ENCODE results near the gene PDE7B. TPM values are rescaled to one million over a fixed set of nuclear protein-coding genes. Genes with fewer than 3 reads are reported as not detected.

PDE7B gene
- total and polyA plus RNA-seq, 2 of the 4 experiments (the other 2 are of a cell fraction) = 7.8 to 12.4 TPM

GRCh38 chr6:135828021-135828420 lies 23.5 kb upstream of the PDE7B start:
- Histone ChIP-seq H4K20me1 (ENCODE audit: insufficient read depth, low read length) (no peaks in the 10 kb centered on the region), H2AK5ac (ENCODE audit: low read depth, low read length) (no peak overlapping the region), H4K5ac (ENCODE audit: low read depth, low read length) (no peak overlapping the region), H3K79me1 (ENCODE audit: low read depth in 1 of 2, low read length in 2 of 2) (no peaks in the 10 kb centered on the region), H3K23ac (ENCODE audit: low read depth, low read length) (no peak overlapping the region), H2BK120ac (ENCODE audit: low read depth, low read length) (no peak overlapping the region), H3K27me3 (ENCODE audit: control insufficient read depth, insufficient read depth, low read length) (no peaks in the 10 kb centered on the region), H3K4me1 (ENCODE audit: control insufficient read depth, insufficient read depth, low read length) (peaks cover 6% of the 10 kb centered on the region), H3K4me3 (ENCODE audit: insufficient read depth, low read depth, low read length) (no peak overlapping the region), H3K14ac (replicated peaks; ENCODE audit: low read depth, low read length) (no peak overlapping the region), H2AFZ (replicated peaks; ENCODE audit: low read length, poor library complexity) (no peak overlapping the region), H3K9me3 (ENCODE audit: control insufficient read depth, insufficient read depth, low read length) (no peaks in the 10 kb centered on the region), H3K4ac (ENCODE audit: low read depth, low read length) (no peak overlapping the region), H4K8ac (ENCODE audit: low read depth in 2 of 2, low read length in 2 of 2) (no peak overlapping the region), H2BK15ac (ENCODE audit: low read depth, low read length) (no peak overlapping the region), H2AK9ac (replicated peaks; ENCODE audit: low read depth, low read length, poor library complexity) (no peak overlapping the region), H3K27ac (ENCODE audit: insufficient read depth, low read length) (no peak overlapping the region), H2BK20ac (ENCODE audit: low read depth, low read length) (no peak overlapping the region), H3K9me1 (ENCODE audit: insufficient read depth, low read length) (0 out of 2 replicates have a peak, but pooled peaks cover 3% of the 10 kb centered on the region), H4K91ac (ENCODE audit: insufficient read depth, low read depth, low read length) (no peak overlapping the region), H2BK5ac (ENCODE audit: low read depth, low read length, poor library complexity, severe bottlenecking) (no peak overlapping the region), H3K9ac (ENCODE audit: low read depth, low read length) (no peak overlapping the region), H3K4me2 (ENCODE audit: low read depth, low read length) (no peak overlapping the region), H3K56ac (ENCODE audit: extremely low read depth, insufficient read depth, low read length) (no peak overlapping the region), H3K18ac (ENCODE audit: low read depth, low read length) (no peak overlapping the region), H3K36me3 (ENCODE audit: control insufficient read depth, insufficient read depth, low read length) (no peaks in the 10 kb centered on the region)
- POLR2A ChIA-PET (ENCODE audit: unreplicated experiment) = no interaction called here
- in situ Hi-C loops (cut with MboI; ENCODE audit: low sequenced_read_pairs) (no loop called here), intact Hi-C loops (cut with micrococcal nuclease) (no loop called here), dilution Hi-C loops (cut with HindIII; ENCODE audit: low sequenced_read_pairs, unreplicated experiment) (no loop called here)
- DNase-seq (no peak), ATAC-seq (ENCODE audit: low read depth) (no peak)
- BruUV-seq (replicated peaks) = no TSS peak
- TF ChIP-seq SMC3 (IDR thresholded peaks at IDR 0.05; ENCODE audit: low read depth, low read length) (no peak), BHLHE40 (IDR thresholded peaks at IDR 0.05; ENCODE audit: low read depth, low read length) (no peak), RFX5 (IDR thresholded peaks at IDR 0.05; ENCODE audit: low read depth, low read length) (no peak), POLR2A (IDR thresholded peaks at IDR 0.05; ENCODE audit: low read depth, low read length) (no peak), NFE2L2 (IDR thresholded peaks at IDR 0.05; ENCODE audit: low read depth, low read length) (no peak), RAD21 (IDR thresholded peaks at IDR 0.05; ENCODE audit: low read length) (no peak), FOS (IDR thresholded peaks at IDR 0.05; ENCODE audit: low read depth, low read length) (no peak), MAFK (IDR thresholded peaks at IDR 0.05; ENCODE audit: low read depth, low read length) (no peak), CEBPB (IDR thresholded peaks at IDR 0.05; ENCODE audit: low read depth, low read length) (no peak)
- TF ChIP-seq, protein P1, sequence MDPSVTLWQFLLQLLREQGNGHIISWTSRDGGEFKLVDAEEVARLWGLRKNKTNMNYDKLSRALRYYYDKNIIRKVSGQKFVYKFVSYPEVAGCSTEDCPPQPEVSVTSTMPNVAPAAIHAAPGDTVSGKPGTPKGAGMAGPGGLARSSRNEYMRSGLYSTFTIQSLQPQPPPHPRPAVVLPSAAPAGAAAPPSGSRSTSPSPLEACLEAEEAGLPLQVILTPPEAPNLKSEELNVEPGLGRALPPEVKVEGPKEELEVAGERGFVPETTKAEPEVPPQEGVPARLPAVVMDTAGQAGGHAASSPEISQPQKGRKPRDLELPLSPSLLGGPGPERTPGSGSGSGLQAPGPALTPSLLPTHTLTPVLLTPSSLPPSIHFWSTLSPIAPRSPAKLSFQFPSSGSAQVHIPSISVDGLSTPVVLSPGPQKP (IDR thresholded peaks at IDR 0.05; ENCODE audit: borderline replicate concordance, low read depth, low read length) = no peak
- TF ChIP-seq, protein P2, sequence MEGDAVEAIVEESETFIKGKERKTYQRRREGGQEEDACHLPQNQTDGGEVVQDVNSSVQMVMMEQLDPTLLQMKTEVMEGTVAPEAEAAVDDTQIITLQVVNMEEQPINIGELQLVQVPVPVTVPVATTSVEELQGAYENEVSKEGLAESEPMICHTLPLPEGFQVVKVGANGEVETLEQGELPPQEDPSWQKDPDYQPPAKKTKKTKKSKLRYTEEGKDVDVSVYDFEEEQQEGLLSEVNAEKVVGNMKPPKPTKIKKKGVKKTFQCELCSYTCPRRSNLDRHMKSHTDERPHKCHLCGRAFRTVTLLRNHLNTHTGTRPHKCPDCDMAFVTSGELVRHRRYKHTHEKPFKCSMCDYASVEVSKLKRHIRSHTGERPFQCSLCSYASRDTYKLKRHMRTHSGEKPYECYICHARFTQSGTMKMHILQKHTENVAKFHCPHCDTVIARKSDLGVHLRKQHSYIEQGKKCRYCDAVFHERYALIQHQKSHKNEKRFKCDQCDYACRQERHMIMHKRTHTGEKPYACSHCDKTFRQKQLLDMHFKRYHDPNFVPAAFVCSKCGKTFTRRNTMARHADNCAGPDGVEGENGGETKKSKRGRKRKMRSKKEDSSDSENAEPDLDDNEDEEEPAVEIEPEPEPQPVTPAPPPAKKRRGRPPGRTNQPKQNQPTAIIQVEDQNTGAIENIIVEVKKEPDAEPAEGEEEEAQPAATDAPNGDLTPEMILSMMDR (conservative IDR thresholded peaks at IDR 0.05; ENCODE audit: low read depth, low read length) = no peak
- CTCF ChIA-PET = no interaction called here
